GM12878 (cell line): ENCODE data around the gene PLSCR4. TPM values are rescaled to one million over a fixed set of nuclear protein-coding genes. Genes with fewer than 3 reads are reported as not detected.

Source experiments
- ATAC-seq: fragments of 200-7000 bp; cut with Tn5 transposase; 3 replicates; pipeline ENCODE4 v1.9.1; 2020; ENCODE audit warnings: mild to moderate bottlenecking, moderate library complexity
- BruUV-seq: library from RNA; stranded (reverse); fragments of 400-500 nt; replicated peaks from 2 replicates; lab custom pipeline; 2021; lab: Mats Ljungman, UMichigan
- CTCF ChIA-PET: fragments of 300-600 bp; sonication (Branson Sonifier 250); formaldehyde crosslinking; extraction: SDS; loops from one replicate; lab custom pipeline; 2021; ENCODE audit warnings: inconsistent platforms; lab: Yijun Ruan, JAX
- POLR2A ChIA-PET: fragments of 350-600 bp; formaldehyde crosslinking; extraction: SDS; loops from one replicate; lab custom pipeline; 2021; ENCODE audit warnings: inconsistent platforms; lab: Charles Lee
- RAD21 ChIA-PET: fragments of 300-600 bp; sonication (Branson Sonifier 250); formaldehyde crosslinking; loops from one replicate; lab custom pipeline; 2023; ENCODE audit warnings: antibody characterized with exemption; ENCODE audit not compliant: unreplicated experiment; lab: Charles Lee
- SMC1A ChIA-PET: fragments of 300-600 bp; sonication (Branson Sonifier 250); formaldehyde crosslinking; loops from one replicate; lab custom pipeline; 2023; ENCODE audit not compliant: unreplicated experiment, uncharacterized antibody; lab: Charles Lee
- DNase-seq: peaks from one replicate; pipeline ENCODE4 v3.0.0-alpha.2; 2011; ENCODE audit warnings: low read depth, low spot score
- FAIRE-seq: peaks from 3 replicates; lab custom pipeline; 2011; peaks lifted over from hg19 to GRCh38; lab: Jason Lieb, UNC
- H2AFZ ChIP-seq: 2 replicates; pipeline ENCODE4 v1.6.0; 2011; ENCODE audit warnings: low read depth, low read length, control low read depth; ENCODE audit not compliant: control insufficient read depth
- H3K27ac ChIP-seq: 2 replicates; pipeline ENCODE4 v1.5.1; 2011; ENCODE audit warnings: control low read depth; ENCODE audit not compliant: control insufficient read depth, insufficient read depth
- H3K27me3 ChIP-seq, 2 experiments: replicated peaks in 1 of 2; 2 replicates each; pipeline versions ENCODE4 v1.6.0 to v1.6.1; 2011; ENCODE audit warnings: low read length in 1 of 2; ENCODE audit not compliant: control insufficient read depth in 2 of 2, insufficient read depth in 2 of 2
- H3K36me3 ChIP-seq, 2 experiments: 2 replicates each; pipeline ENCODE4 v1.5.1; 2011; ENCODE audit warnings: low read length in 1 of 2; ENCODE audit not compliant: control insufficient read depth in 2 of 2, insufficient read depth in 2 of 2
- H3K4me1 ChIP-seq: 2 replicates; pipeline ENCODE4 v1.6.1; 2011; ENCODE audit warnings: mild to moderate bottlenecking, low read length, moderate library complexity, mixed read lengths; ENCODE audit not compliant: control insufficient read depth, insufficient read depth
- H3K4me2 ChIP-seq: 2 replicates; pipeline ENCODE4 v1.6.0; 2011; ENCODE audit warnings: control low read depth; ENCODE audit not compliant: control insufficient read depth, insufficient read depth
- H3K4me3 ChIP-seq: fragments of 200-600 bp; sonication (generic); 2 replicates; pipeline ENCODE4 v1.5.1; 2016
- H3K79me2 ChIP-seq: 2 replicates; pipeline ENCODE4 v1.6.0; 2011; ENCODE audit warnings: low read length; ENCODE audit not compliant: control insufficient read depth, insufficient read depth
- H3K9ac ChIP-seq: 2 replicates; pipeline ENCODE4 v1.8.0; 2011; ENCODE audit warnings: low read length, control low read depth, mixed read lengths; ENCODE audit not compliant: control insufficient read depth, insufficient read depth
- H3K9me3 ChIP-seq: replicated peaks from 3 replicates; pipeline ENCODE4 v1.5.1; 2011; ENCODE audit warnings: mild to moderate bottlenecking, low read length; ENCODE audit not compliant: control insufficient read depth, insufficient read depth
- H4K20me1 ChIP-seq: 2 replicates; pipeline ENCODE4 v1.6.0; 2011; ENCODE audit not compliant: control insufficient read depth, insufficient read depth
- BCL11A ChIP-seq: IDR thresholded peaks from 2 replicates; pipeline ENCODE4 v1.6.1; 2011; ENCODE audit warnings: low read depth, low read length
- ETV6 ChIP-seq, 2 experiments: fragments of 450-650 bp in 1 of 2; IDR thresholded peaks in 1 of 2; conservative IDR thresholded peaks in 1 of 2; 2 replicates each; pipeline ENCODE4 v1.6.1; 2014; ENCODE audit warnings: antibody characterized with exemption in 1 of 2, borderline replicate concordance in 1 of 2, low read depth in 1 of 2, mild to moderate bottlenecking in 1 of 2, moderate library complexity in 1 of 2
- KDM1A ChIP-seq: fragments of 200-600 bp; sonication (generic); IDR thresholded peaks from 2 replicates; pipeline ENCODE4 v1.6.1; 2016; ENCODE audit warnings: borderline replicate concordance
- MEF2B ChIP-seq: fragments of 450-650 bp; IDR thresholded peaks from 2 replicates; pipeline ENCODE4 v1.6.1; 2018; ENCODE audit warnings: mild to moderate bottlenecking, moderate library complexity; ENCODE audit not compliant: partially characterized antibody, poor library complexity, severe bottlenecking
- MXI1 ChIP-seq: fragments of 150-350 bp; IDR thresholded peaks from 2 replicates; pipeline ENCODE4 v1.6.1; 2011; ENCODE audit warnings: low read depth, mild to moderate bottlenecking, inconsistent platforms, low read length, improper control_type of control experiment
- NBN ChIP-seq: fragments of 450-650 bp; IDR thresholded peaks from 2 replicates; pipeline ENCODE4 v1.6.1; 2016
- SMAD5 ChIP-seq: IDR thresholded peaks from 2 replicates; pipeline ENCODE4 v1.6.1; 2016; ENCODE audit warnings: antibody characterized with exemption, low read depth
- SREBF1 ChIP-seq: IDR thresholded peaks from 2 replicates; pipeline ENCODE4 v1.6.1; 2012; ENCODE audit warnings: mild to moderate bottlenecking, low read length
- TCF7 ChIP-seq: IDR thresholded peaks from 2 replicates; pipeline ENCODE4 v1.6.1; 2014; ENCODE audit warnings: antibody characterized with exemption, borderline replicate concordance
- YBX1 ChIP-seq: fragments of 450-650 bp; IDR thresholded peaks from 2 replicates; pipeline ENCODE4 v1.6.1; 2016; ENCODE audit warnings: antibody characterized with exemption
- WGBS: methylation state at CpG from one replicate; pipeline ENCODE4 v1.1.6; 2016; ENCODE audit warnings: low lambda C conversion rate; ENCODE audit not compliant: insufficient replicate concordance, insufficient coverage; ENCODE audit errors: missing lambda C conversion rate; 5-methylcytosine and 5-hydroxymethylcytosine counted together
- in situ Hi-C: fragments of 300-500 bp; cut with MboI; formaldehyde crosslinking; loops from 9 replicates; pipeline ENCODE4 v1.14.3; 2018; ENCODE audit warnings: mixed read lengths
- intact Hi-C: fragments of 100-400 bp; cut with micrococcal nuclease; formaldehyde crosslinking; loops from one replicate; pipeline ENCODE4 v1.14.2; 2022; ENCODE audit not compliant: unreplicated experiment
- polyA plus RNA-seq, 11 experiments: library from polyadenylated mRNA; depleted of rRNA in 4 of 11; unstranded in 6 of 11; stranded (reverse) in 5 of 11; fragments of >200 nt; fragmentation: Nextera tagmentation in 4 of 11; fragmentation: Illumina TruSeq in 1 of 11; extraction: Ambion mirVana in 4 of 11; extraction: Trizol in 1 of 11; gene quantifications; 1 replicate in 1 of 11; 2 replicates in 10 of 11; pipeline versions ENCODE4 v1.2.1 to v1.2.3, GENCODE V29; 2011 to 2016; ENCODE audit warnings: inconsistent platforms in 2 of 11, missing spikeins in 2 of 11, low read depth in 1 of 11
- total RNA-seq, 4 experiments: library from RNA; depleted of rRNA in 3 of 4; stranded (reverse); fragments of >200 nt in 3 of 4; fragmentation: Illumina TruSeq in 1 of 4; extraction: Trizol in 1 of 4; gene quantifications; 2 replicates each; pipeline versions ENCODE4 v1.2.1 to v1.2.3, GENCODE V29; 2013 to 2021
- TF ChIP-seq, protein P1 (sequence below): fragments of 450-650 bp; IDR thresholded peaks from 2 replicates; pipeline ENCODE4 v1.6.1; 2017; ENCODE audit warnings: mild to moderate bottlenecking, moderate library complexity
- TF ChIP-seq, protein P2 (sequence below): fragments of 450-650 bp; IDR thresholded peaks from 2 replicates; pipeline ENCODE4 v1.6.1; 2017; ENCODE audit warnings: mild to moderate bottlenecking

Gene PLSCR4
- total and polyA plus RNA-seq, 10 of the 15 experiments (the other 5 are each of a cell fraction or from before 2014, with no cell fraction given), result 0.02 TPM; not detected in 9

DNA sequence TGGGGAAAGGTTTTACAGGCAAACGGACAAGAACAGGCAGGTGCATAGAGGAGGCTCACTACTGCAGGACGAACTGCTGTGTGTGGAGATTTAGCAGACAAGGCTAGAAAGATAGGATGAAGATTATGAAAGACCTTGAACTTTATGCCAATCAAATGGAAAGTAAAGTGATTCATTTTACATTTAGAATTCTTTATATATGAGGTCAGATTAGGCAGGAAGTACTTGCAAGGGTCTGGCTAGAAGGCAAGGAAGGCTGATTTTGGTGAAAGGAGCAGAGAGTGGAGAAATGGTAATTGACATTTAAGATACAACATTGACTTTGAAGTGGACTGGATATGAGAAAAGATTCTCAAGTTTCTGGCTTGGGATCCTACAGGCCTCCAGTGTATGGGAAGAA is 33.6 kb downstream of the PLSCR4 start (continued):
- no peak for TF ChIP-seq SREBF1

DNA sequence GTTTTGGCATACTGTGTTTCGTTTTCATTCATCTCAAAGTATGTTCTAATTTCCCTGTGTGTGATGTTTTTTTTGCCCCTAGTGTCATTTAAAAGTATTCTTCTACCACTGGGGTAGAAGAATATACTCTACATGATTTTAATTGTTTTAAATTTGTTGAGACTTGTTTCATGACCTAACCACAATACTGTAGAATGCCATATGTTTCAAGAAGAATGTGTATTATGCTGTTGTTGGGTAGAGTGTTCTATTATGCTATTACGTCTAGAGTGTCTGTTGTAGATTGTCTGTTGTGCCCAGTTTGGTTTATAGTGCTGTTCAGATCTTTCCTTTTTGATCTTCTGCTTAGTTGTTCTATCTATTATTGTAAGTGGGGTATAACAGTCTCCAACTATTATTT is 36.4 kb downstream of the PLSCR4 start:
- Histone ChIP-seq H2AFZ (no peak overlapping the region), H3K4me3 (no peak overlapping the region), H3K4me1 (no peaks in the 10 kb centered on the region), H3K36me3 (no peaks in the 10 kb centered on the region), H4K20me1 (no peaks in the 10 kb centered on the region), H3K27ac (no peak overlapping the region), H3K9me3 (no peaks in the 10 kb centered on the region), H3K79me2 (no peaks in the 10 kb centered on the region), H3K4me2 (no peak overlapping the region), H3K27me3 (no peaks in the 10 kb centered on the region), H3K9ac (no peak overlapping the region)
- BruUV-seq, result no TSS peak
- no peak for TF ChIP-seq YBX1
- no peak for TF ChIP-seq TCF7
- TF ChIP-seq ETV6 (conservative IDR thresholded peaks at IDR 0.05 in 1 of 2, IDR thresholded peaks at IDR 0.05 in 1 of 2; ENCODE audit: borderline replicate concordance in 1 of 2, low read depth in 1 of 2), result no peak
- TF ChIP-seq, protein P1, sequence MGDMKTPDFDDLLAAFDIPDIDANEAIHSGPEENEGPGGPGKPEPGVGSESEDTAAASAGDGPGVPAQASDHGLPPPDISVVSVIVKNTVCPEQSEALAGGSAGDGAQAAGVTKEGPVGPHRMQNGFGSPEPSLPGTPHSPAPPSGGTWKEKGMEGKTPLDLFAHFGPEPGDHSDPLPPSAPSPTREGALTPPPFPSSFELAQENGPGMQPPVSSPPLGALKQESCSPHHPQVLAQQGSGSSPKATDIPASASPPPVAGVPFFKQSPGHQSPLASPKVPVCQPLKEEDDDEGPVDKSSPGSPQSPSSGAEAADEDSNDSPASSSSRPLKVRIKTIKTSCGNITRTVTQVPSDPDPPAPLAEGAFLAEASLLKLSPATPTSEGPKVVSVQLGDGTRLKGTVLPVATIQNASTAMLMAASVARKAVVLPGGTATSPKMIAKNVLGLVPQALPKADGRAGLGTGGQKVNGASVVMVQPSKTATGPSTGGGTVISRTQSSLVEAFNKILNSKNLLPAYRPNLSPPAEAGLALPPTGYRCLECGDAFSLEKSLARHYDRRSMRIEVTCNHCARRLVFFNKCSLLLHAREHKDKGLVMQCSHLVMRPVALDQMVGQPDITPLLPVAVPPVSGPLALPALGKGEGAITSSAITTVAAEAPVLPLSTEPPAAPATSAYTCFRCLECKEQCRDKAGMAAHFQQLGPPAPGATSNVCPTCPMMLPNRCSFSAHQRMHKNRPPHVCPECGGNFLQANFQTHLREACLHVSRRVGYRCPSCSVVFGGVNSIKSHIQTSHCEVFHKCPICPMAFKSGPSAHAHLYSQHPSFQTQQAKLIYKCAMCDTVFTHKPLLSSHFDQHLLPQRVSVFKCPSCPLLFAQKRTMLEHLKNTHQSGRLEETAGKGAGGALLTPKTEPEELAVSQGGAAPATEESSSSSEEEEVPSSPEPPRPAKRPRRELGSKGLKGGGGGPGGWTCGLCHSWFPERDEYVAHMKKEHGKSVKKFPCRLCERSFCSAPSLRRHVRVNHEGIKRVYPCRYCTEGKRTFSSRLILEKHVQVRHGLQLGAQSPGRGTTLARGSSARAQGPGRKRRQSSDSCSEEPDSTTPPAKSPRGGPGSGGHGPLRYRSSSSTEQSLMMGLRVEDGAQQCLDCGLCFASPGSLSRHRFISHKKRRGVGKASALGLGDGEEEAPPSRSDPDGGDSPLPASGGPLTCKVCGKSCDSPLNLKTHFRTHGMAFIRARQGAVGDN, result no peak
- TF ChIP-seq NBN, result no peak
- no peak for TF ChIP-seq KDM1A
- TF ChIP-seq MXI1, result no peak
- TF ChIP-seq MEF2B, result no peak
- no peak for TF ChIP-seq SMAD5
- TF ChIP-seq BCL11A, result no peak
- TF ChIP-seq, protein P2, sequence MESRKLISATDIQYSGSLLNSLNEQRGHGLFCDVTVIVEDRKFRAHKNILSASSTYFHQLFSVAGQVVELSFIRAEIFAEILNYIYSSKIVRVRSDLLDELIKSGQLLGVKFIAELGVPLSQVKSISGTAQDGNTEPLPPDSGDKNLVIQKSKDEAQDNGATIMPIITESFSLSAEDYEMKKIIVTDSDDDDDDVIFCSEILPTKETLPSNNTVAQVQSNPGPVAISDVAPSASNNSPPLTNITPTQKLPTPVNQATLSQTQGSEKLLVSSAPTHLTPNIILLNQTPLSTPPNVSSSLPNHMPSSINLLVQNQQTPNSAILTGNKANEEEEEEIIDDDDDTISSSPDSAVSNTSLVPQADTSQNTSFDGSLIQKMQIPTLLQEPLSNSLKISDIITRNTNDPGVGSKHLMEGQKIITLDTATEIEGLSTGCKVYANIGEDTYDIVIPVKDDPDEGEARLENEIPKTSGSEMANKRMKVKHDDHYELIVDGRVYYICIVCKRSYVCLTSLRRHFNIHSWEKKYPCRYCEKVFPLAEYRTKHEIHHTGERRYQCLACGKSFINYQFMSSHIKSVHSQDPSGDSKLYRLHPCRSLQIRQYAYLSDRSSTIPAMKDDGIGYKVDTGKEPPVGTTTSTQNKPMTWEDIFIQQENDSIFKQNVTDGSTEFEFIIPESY, result no peak
- DNase-seq (no peak), FAIRE-seq (no peak), ATAC-seq (no peak)
- in situ Hi-C loops, result no loop called here
- ChIA-PET RAD21 (no interaction called here), SMC1A (no interaction called here), CTCF (no interaction called here), POLR2A (no interaction called here)
- 12% methylated on average over 2 of the region's 2 CpGs for WGBS
- intact Hi-C loops, result no loop called here
